K562 (cell line): ENCODE data around the gene VPS11. TPM values are rescaled to one million over a fixed set of nuclear protein-coding genes. Genes with fewer than 3 reads are reported as not detected.

Experiments used
- ATAC-seq: fragments of 200-7000 bp; cut with Tn5 transposase; 3 replicates; pipeline ENCODE4 v1.9.1; 2020; ENCODE audit warnings: moderate library complexity
- BruUV-seq: library from RNA; stranded (reverse); fragments of 400-500 nt; replicated peaks from 2 replicates; lab custom pipeline; 2021; lab: Mats Ljungman, UMichigan
- CTCF ChIA-PET: fragments of 300-600 bp; formaldehyde crosslinking; extraction: SDS; loops from one replicate; lab custom pipeline; 2021; ENCODE audit warnings: low intra/inter-chr PET ratio; lab: Yijun Ruan, JAX
- POLR2A ChIA-PET: fragments of 300-600, 350-650 bp; sonication (Branson Sonifier 250); formaldehyde crosslinking; extraction: SDS; loops from one replicate; lab custom pipeline; 2021; ENCODE audit warnings: antibody characterized with exemption, inconsistent platforms; lab: Yijun Ruan, JAX
- DNase-seq, 4 experiments: peaks; one replicate each; pipeline versions ENCODE4 v3.0.0 to v3.0.0-alpha.2; 2011 to 2018; ENCODE audit warnings: low spot score in 3 of 4, mixed read lengths in 3 of 4; ENCODE audit errors: extremely low read depth in 1 of 4
- FAIRE-seq: peaks from 2 replicates; lab custom pipeline; 2011; peaks lifted over from hg19 to GRCh38; lab: Jason Lieb, UNC
- H2AFZ ChIP-seq: 2 replicates; pipeline ENCODE4 v1.6.0; 2011; ENCODE audit warnings: low read depth, low read length, control low read depth, inconsistent platforms
- H3K27ac ChIP-seq: fragments of 200-600 bp; 3 replicates; pipeline ENCODE4 v1.8.0; 2011; ENCODE audit warnings: low read depth, mild to moderate bottlenecking, control low read depth, inconsistent platforms, low read length, moderate library complexity, mixed read lengths; ENCODE audit errors: extremely low read depth
- H3K27me3 ChIP-seq, 2 experiments: fragments of 300-600 bp in 1 of 2; 2 replicates in 1 of 2; 3 replicates in 1 of 2; pipeline versions ENCODE4 v1.6.0 to v1.8.0; 2011; ENCODE audit warnings: inconsistent platforms in 2 of 2, low read length in 2 of 2, mild to moderate bottlenecking in 1 of 2, mixed read lengths in 1 of 2, moderate library complexity in 1 of 2; ENCODE audit not compliant: control insufficient read depth in 2 of 2, insufficient read depth in 2 of 2
- H3K36me3 ChIP-seq: fragments of 300-600 bp; 3 replicates; pipeline ENCODE4 v1.8.0; 2011; ENCODE audit warnings: mild to moderate bottlenecking, low read length, inconsistent platforms; ENCODE audit not compliant: control insufficient read depth, insufficient read depth
- H3K4me1 ChIP-seq, 2 experiments: fragments of 200-600 bp in 1 of 2; replicated peaks in 1 of 2; 2 replicates in 1 of 2; 3 replicates in 1 of 2; pipeline versions ENCODE4 v1.5.1 to v1.8.0; 2011; ENCODE audit warnings: inconsistent platforms in 2 of 2, low read length in 2 of 2, mild to moderate bottlenecking in 1 of 2, mixed read lengths in 1 of 2, moderate library complexity in 1 of 2; ENCODE audit not compliant: control insufficient read depth in 2 of 2, insufficient read depth in 2 of 2
- H3K4me2 ChIP-seq: 2 replicates; pipeline ENCODE4 v1.6.1; 2011; ENCODE audit warnings: low read length, control low read depth, inconsistent platforms, mixed read lengths; ENCODE audit not compliant: insufficient read depth
- H3K4me3 ChIP-seq: fragments of 200-600 bp; sonication (generic), shearing (Covaris generic); 2 replicates; pipeline ENCODE4 v1.5.1; 2016; ENCODE audit warnings: control low read depth, inconsistent platforms
- H3K79me2 ChIP-seq: fragments of 200-600 bp; 3 replicates; pipeline ENCODE4 v1.8.0; 2011; ENCODE audit warnings: low read length, inconsistent platforms; ENCODE audit not compliant: control insufficient read depth, insufficient read depth
- H3K9ac ChIP-seq, 2 experiments: 2 replicates each; pipeline versions ENCODE4 v1.6.0 to v1.6.1; 2011; ENCODE audit warnings: low read depth in 2 of 2, low read length in 2 of 2, control low read depth in 1 of 2, inconsistent platforms in 1 of 2, mild to moderate bottlenecking in 1 of 2, mixed read lengths in 1 of 2; ENCODE audit not compliant: insufficient read depth in 1 of 2
- H3K9me1 ChIP-seq: one replicate; pipeline ENCODE4 v1.6.0; 2011; ENCODE audit warnings: inconsistent platforms, mild to moderate bottlenecking, low read length, moderate library complexity; ENCODE audit not compliant: control insufficient read depth, insufficient read depth
- H3K9me3 ChIP-seq: replicated peaks from 2 replicates; pipeline ENCODE4 v1.5.1; 2011; ENCODE audit warnings: low read depth, low read length, inconsistent platforms; ENCODE audit not compliant: control insufficient read depth, insufficient read depth
- H4K20me1 ChIP-seq: replicated peaks from 2 replicates; pipeline ENCODE4 v1.6.1; 2011; ENCODE audit warnings: low read length, inconsistent platforms, mixed read lengths; ENCODE audit not compliant: control insufficient read depth, insufficient read depth
- IFI16 ChIP-seq: fragments of 250-450 bp; sonication (Bioruptor Pico); IDR thresholded peaks from 2 replicates; pipeline ENCODE4 v2.1.2; 2022; ENCODE audit warnings: mild to moderate bottlenecking, inconsistent platforms
- MAFF ChIP-seq: IDR thresholded peaks from 2 replicates; pipeline ENCODE4 v1.6.1; 2012; ENCODE audit warnings: low read length, improper control_type of control experiment
- MYC ChIP-seq, 2 experiments: fragments of 250-450 bp in 1 of 2; sonication (Bioruptor Pico) in 1 of 2; IDR thresholded peaks; 2 replicates each; pipeline versions ENCODE4 v1.5.1 to v1.6.1; 2012 to 2021; ENCODE audit warnings: low read depth in 2 of 2, borderline replicate concordance in 1 of 2, improper control_type of control experiment in 1 of 2, low read length in 1 of 2, mild to moderate bottlenecking in 1 of 2, moderate library complexity in 1 of 2
- POLR2G ChIP-seq: fragments of 200-400 bp; formaldehyde crosslinking; IDR thresholded peaks from 2 replicates; pipeline ENCODE4 v1.6.1; 2017; ENCODE audit warnings: low read depth, mild to moderate bottlenecking, antibody characterized with exemption, low read length, moderate library complexity
- RBFOX2 ChIP-seq: fragments of 200-400 bp; formaldehyde crosslinking; IDR thresholded peaks from 2 replicates; pipeline ENCODE4 v1.6.1; 2017; ENCODE audit warnings: low read depth, mild to moderate bottlenecking, low read length, moderate library complexity
- ZEB2 ChIP-seq: fragments of 450-650 bp; IDR thresholded peaks from 2 replicates; pipeline ENCODE4 v1.6.1; 2016
- WGBS: fragments of 100-300 bp; shearing (Covaris generic); methylation state at CpG from one replicate; pipeline ENCODE4 v1.1.6; 2016; ENCODE audit warnings: low coverage, mixed read lengths; ENCODE audit not compliant: insufficient coverage; ENCODE audit errors: missing lambda C conversion rate; 5-methylcytosine and 5-hydroxymethylcytosine counted together
- in situ Hi-C: fragments of 300-500 bp; cut with MboI; formaldehyde crosslinking; loops from 4 replicates; pipeline ENCODE4 v1.15.0; 2018; ENCODE audit warnings: inconsistent platforms, mixed read lengths
- intact Hi-C: fragments of 100-400 bp; cut with micrococcal nuclease; formaldehyde crosslinking; loops from 2 replicates; pipeline ENCODE4 v1.14.2; 2022
- polyA plus RNA-seq, 8 experiments: library from polyadenylated mRNA; depleted of rRNA in 4 of 8; stranded (reverse) in 5 of 8; unstranded in 3 of 8; fragments of >200 nt; fragmentation: Nextera tagmentation in 2 of 8; fragmentation: Illumina TruSeq in 1 of 8; extraction: Ambion mirVana in 2 of 8; extraction: Trizol in 1 of 8; gene quantifications; 2 replicates each; pipeline versions ENCODE4 v1.2.1 to v1.2.3, GENCODE V29; 2011 to 2014; ENCODE audit warnings: inconsistent platforms in 1 of 8, missing spikeins in 1 of 8
- total RNA-seq, 7 experiments: library from RNA; depleted of rRNA in 6 of 7; stranded (reverse); fragments of >200 nt in 6 of 7; fragmentation: Illumina TruSeq in 2 of 7; extraction: Trizol in 2 of 7; gene quantifications; 2 replicates each; pipeline versions ENCODE4 v1.2.1 to v1.2.3, GENCODE V29; 2011 to 2021; ENCODE audit warnings: low replicate concordance in 1 of 7
- TF ChIP-seq, protein P1 (sequence below): conservative IDR thresholded peaks from 2 replicates; pipeline ENCODE4 v1.6.1; 2011; ENCODE audit warnings: low read depth, mild to moderate bottlenecking, low read length; ENCODE audit not compliant: control insufficient read depth

Gene VPS11
- total and polyA plus RNA-seq, 9 of the 15 experiments (the other 6 are each of a cell fraction or from before 2014, with no cell fraction given) = 14.1 to 35.5 (median 27.5) TPM

DNA sequence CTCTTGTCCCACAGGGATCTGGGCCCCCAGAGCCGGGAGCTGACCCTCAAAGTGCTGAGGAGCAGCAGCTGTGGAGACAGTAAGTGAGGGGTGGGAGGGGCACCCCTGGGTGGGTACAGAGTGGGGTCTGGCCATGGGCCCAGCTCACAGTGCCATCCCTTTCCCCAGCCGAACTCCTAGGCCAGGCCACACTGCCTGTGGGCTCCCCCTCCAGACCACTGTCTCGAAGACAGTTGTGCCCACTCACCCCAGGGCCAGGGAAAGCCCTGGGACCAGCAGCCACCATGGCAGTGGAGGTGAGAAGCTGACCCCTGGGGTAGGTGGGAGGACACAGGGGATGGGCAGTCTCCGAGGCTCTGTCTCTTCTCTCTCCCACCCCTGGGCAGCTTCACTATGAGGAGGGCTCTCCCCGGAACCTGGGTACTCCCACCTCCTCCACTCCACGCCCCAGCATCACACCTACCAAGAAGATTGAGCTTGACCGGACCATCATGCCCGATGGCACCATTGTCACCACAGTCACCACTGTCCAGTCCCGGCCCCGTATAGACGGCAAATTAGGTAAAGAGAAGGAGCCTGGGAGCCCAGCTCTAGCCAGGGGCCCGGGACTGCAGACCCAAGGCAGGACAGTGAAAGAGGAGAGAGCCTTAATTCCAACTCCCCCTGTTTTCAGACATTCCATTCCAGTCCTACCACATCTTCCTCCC is 44.8 kb downstream of the VPS11 start:
- peaks cover 85% of the 10 kb centered on the region for H3K36me3 ChIP-seq
- TF ChIP-seq IFI16 (CRISPR knock-in tag) (no peak), RBFOX2 (peak; percentile 55; the same call in 1 of the 2 replicates), POLR2G (0 out of 2 replicates have a peak, but pooled peaks have one; percentile 27), ZEB2 (no peak), MAFF (no peak), MYC (IDR thresholded peaks at IDR 0.05; ENCODE audit: low read depth, low read length) (no peak), MYC (CRISPR knock-in tag; IDR thresholded peaks at IDR 0.05; ENCODE audit: borderline replicate concordance, low read depth) (no peak)
- TF ChIP-seq, protein P1, sequence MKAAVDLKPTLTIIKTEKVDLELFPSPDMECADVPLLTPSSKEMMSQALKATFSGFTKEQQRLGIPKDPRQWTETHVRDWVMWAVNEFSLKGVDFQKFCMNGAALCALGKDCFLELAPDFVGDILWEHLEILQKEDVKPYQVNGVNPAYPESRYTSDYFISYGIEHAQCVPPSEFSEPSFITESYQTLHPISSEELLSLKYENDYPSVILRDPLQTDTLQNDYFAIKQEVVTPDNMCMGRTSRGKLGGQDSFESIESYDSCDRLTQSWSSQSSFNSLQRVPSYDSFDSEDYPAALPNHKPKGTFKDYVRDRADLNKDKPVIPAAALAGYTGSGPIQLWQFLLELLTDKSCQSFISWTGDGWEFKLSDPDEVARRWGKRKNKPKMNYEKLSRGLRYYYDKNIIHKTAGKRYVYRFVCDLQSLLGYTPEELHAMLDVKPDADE = no peak
- peaks cover 31% of the 10 kb centered on the region for H3K79me2 ChIP-seq
- FAIRE-seq (no peak), DNase-seq (no peak), ATAC-seq (no peak)
- no peak overlapping the region for H3K4me2 ChIP-seq
- in situ Hi-C loops = no loop called here
- 96% methylated on average over 9 of the region's 12 CpGs for WGBS
- BruUV-seq = no TSS peak
- ChIA-PET POLR2A (interaction anchor here (1.0 to 2.6 kb wide), 5 partner anchors 10 to 113 kb away, joined by 3 to 8 read pairs (median 3); no protein-coding TSS in a partner anchor), CTCF (interaction anchor here (0.5 kb wide), 1 partner anchor 17 kb away, joined by 5 read pairs; a partner anchor contains a TSS)
- no peak overlapping the region for H3K9ac ChIP-seq
- no peaks in the 10 kb centered on the region for H3K9me1 ChIP-seq
- H3K27me3 ChIP-seq = no peaks in the 10 kb centered on the region
- no peak overlapping the region for H2AFZ ChIP-seq
- H3K27ac ChIP-seq = no peak overlapping the region
- H3K4me3 ChIP-seq = no peak overlapping the region
- no peaks in the 10 kb centered on the region for H3K9me3 ChIP-seq
- peaks cover 20 to 21% of the 10 kb centered on the region in 2 experiments for H3K4me1 ChIP-seq
- intact Hi-C loops = no loop called here
- peaks cover 18% of the 10 kb centered on the region for H4K20me1 ChIP-seq
